OCI-LY1 (cell line): ENCODE measurements around the gene DUOXA1.

Experiments
- H2AFZ ChIP-seq: fragments of 200-600 bp; sonication (generic), shearing (Covaris generic); 2 replicates; pipeline ENCODE4 v1.6.0; 2014; ENCODE audit warnings: antibody characterized with exemption, mild to moderate bottlenecking, low read length
- H3F3A ChIP-seq: fragments of 200-600 bp; sonication (generic), shearing (Covaris generic); 2 replicates; pipeline ENCODE4 v1.6.0; 2014; ENCODE audit warnings: mild to moderate bottlenecking, antibody characterized with exemption, low read length, moderate library complexity; ENCODE audit not compliant: insufficient read depth
- H3K27ac ChIP-seq: fragments of 200-600 bp; sonication (generic); 2 replicates; pipeline ENCODE4 v1.5.1; 2014; ENCODE audit warnings: low read length, mixed run types, mild to moderate bottlenecking, low read depth; ENCODE audit not compliant: poor library complexity, severe bottlenecking
- H3K27me3 ChIP-seq: fragments of 200-600 bp; sonication (generic); 2 replicates; pipeline ENCODE4 v1.6.0; 2014; ENCODE audit warnings: antibody characterized with exemption, mild to moderate bottlenecking, low read length, moderate library complexity; ENCODE audit not compliant: insufficient read depth
- H3K36me3 ChIP-seq: fragments of 200-600 bp; sonication (generic); 2 replicates; pipeline ENCODE4 v1.6.1; 2014; ENCODE audit warnings: mild to moderate bottlenecking, antibody characterized with exemption, low read length, moderate library complexity, mixed read lengths; ENCODE audit not compliant: insufficient read depth
- H3K4me1 ChIP-seq: fragments of 200-600 bp; sonication (generic); 2 replicates; pipeline ENCODE4 v1.5.1; 2014; ENCODE audit warnings: mild to moderate bottlenecking, low read length, moderate library complexity; ENCODE audit not compliant: insufficient read depth, severe bottlenecking
- H3K4me2 ChIP-seq: fragments of 200-600 bp; sonication (generic), shearing (Covaris generic); 2 replicates; pipeline ENCODE4 v1.6.1; 2014; ENCODE audit warnings: low read length
- H3K4me3 ChIP-seq: fragments of 200-600 bp; sonication (generic); 2 replicates; pipeline ENCODE4 v1.5.1; 2014; ENCODE audit warnings: low read length, low read depth, mild to moderate bottlenecking, mixed read lengths; ENCODE audit not compliant: poor library complexity, severe bottlenecking
- H3K79me2 ChIP-seq: fragments of 200-600 bp; shearing (Covaris generic); 2 replicates; pipeline ENCODE4 v1.6.1; 2016; ENCODE audit warnings: mixed run types, low read length, mixed read lengths; ENCODE audit not compliant: insufficient read depth
- H3K9ac ChIP-seq: fragments of 200-600 bp; sonication (generic), shearing (Covaris generic); 2 replicates; pipeline ENCODE4 v1.6.1; 2014; ENCODE audit warnings: mild to moderate bottlenecking, low read length, mixed read lengths
- H3K9me2 ChIP-seq: fragments of 200-600 bp; sonication (generic), shearing (Covaris generic); 2 replicates; pipeline ENCODE4 v1.6.1; 2014; ENCODE audit warnings: low read depth, mild to moderate bottlenecking, low read length, mixed read lengths
- H3K9me3 ChIP-seq: fragments of 200-600 bp; shearing (Covaris generic); 2 replicates; pipeline ENCODE4 v1.6.1; 2014; ENCODE audit warnings: low read length, mixed read lengths
- H4K20me1 ChIP-seq: fragments of 200-600 bp; sonication (generic), shearing (Covaris generic); 2 replicates; pipeline ENCODE4 v1.6.0; 2016; ENCODE audit warnings: mild to moderate bottlenecking, low read length; ENCODE audit not compliant: insufficient read depth
- CTCF ChIP-seq: fragments of 200-600 bp; sonication (generic), shearing (Covaris generic); IDR thresholded peaks from 2 replicates; pipeline ENCODE4 v1.5.1; 2017; ENCODE audit warnings: mild to moderate bottlenecking, antibody characterized with exemption, low read length, moderate library complexity, mixed read lengths
- EZH2 ChIP-seq: fragments of 200-600 bp; sonication (generic), shearing (Covaris generic); IDR thresholded peaks from 2 replicates; pipeline ENCODE4 v1.8.0; 2017; ENCODE audit warnings: borderline replicate concordance, mixed run types, mild to moderate bottlenecking, antibody characterized with exemption, low read length, moderate library complexity, mixed read lengths

The DUOXA1 gene

GRCh38 chr15:45139770-45140169 lies 10.1 kb upstream of the DUOXA1 start:
- Histone ChIP-seq H3K9me2 (no peaks in the 10 kb centered on the region), H3K4me3 (no peak overlapping the region), H3F3A (no peaks in the 10 kb centered on the region), H4K20me1 (no peaks in the 10 kb centered on the region), H3K27ac (no peak overlapping the region), H3K4me1 (no peaks in the 10 kb centered on the region), H3K36me3 (no peaks in the 10 kb centered on the region), H3K9ac (no peak overlapping the region), H3K27me3 (peaks cover 1% of the 10 kb centered on the region; the same call in 1 of the 2 replicates), H3K4me2 (no peak overlapping the region), H3K9me3 (no peaks in the 10 kb centered on the region), H2AFZ (no peak overlapping the region), H3K79me2 (no peaks in the 10 kb centered on the region)
- TF ChIP-seq CTCF = no peak
- TF ChIP-seq EZH2 = no peak

DNA sequence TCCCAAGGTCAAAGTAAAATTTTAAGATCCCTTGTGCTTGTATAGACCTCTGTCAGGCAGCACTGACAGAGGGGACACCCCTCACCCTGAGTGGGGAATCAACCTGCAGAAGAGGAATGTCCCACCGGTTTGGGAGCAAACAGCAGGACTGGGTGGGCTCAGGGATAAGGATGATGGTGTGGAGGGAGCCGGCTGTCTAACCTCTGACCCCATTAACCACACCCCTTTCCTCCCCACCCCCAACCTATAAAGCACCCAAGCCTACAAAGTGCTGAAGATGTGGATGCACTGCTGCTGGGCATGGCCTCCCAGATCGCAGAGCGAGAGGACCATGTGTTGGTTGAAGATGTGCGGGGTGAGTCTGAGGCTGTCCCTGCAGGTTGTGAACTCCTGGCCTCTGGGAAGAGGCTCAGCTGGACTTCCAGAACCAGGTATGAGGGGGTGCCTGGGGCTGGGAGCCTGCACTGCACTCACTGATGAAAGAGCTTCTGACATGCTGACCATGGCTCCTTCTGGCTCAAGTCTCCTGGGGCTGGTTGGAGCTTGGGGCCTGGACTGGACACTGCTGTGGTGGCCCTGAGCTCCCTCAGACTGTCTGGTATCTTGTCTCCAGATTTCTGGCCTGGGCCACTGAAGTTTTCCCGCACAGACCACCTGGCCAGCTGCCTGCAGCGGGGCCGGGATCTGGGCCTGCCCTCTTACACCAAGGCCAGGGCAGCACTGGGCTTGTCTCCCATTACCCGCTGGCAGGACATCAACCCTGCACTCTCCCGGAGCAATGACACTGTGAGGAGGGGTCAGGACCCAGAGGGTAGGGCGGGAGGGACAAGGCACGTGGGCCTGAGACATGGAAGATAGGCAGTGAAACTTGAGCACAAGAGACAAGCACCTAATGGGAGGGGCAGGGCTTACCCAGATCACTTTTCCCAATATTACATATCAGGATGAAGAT lies 9.4 kb upstream of the DUOXA1 start:
- Histone ChIP-seq H3K27me3 (peaks cover 4% of the 10 kb centered on the region; the same call in 1 of the 2 replicates), H3K4me1 (no peaks in the 10 kb centered on the region), H3K4me2 (no peak overlapping the region), H3F3A (no peaks in the 10 kb centered on the region), H3K79me2 (no peaks in the 10 kb centered on the region), H3K9me2 (no peaks in the 10 kb centered on the region), H3K36me3 (no peaks in the 10 kb centered on the region), H4K20me1 (no peaks in the 10 kb centered on the region), H3K9ac (no peak overlapping the region), H3K4me3 (no peak overlapping the region), H3K27ac (no peak overlapping the region), H2AFZ (no peak overlapping the region), H3K9me3 (no peaks in the 10 kb centered on the region)
- TF ChIP-seq EZH2 (no peak), CTCF (no peak)

GRCh38 chr15:45137703-45138102 lies 8.0 kb upstream of the DUOXA1 start:
- TF ChIP-seq EZH2 (no peak), CTCF (no peak)
- H3K9ac ChIP-seq = no peak overlapping the region

More at GRCh38 chr15:45137703-45138102, 8.0 kb upstream of the DUOXA1 start:
- Histone ChIP-seq H3K4me2 (no peak overlapping the region), H4K20me1 (no peaks in the 10 kb centered on the region), H3K4me1 (no peaks in the 10 kb centered on the region), H3K9me2 (no peaks in the 10 kb centered on the region), H3K36me3 (no peaks in the 10 kb centered on the region), H3K9me3 (no peaks in the 10 kb centered on the region), H3F3A (no peaks in the 10 kb centered on the region), H3K79me2 (no peaks in the 10 kb centered on the region), H3K27me3 (peaks cover 4% of the 10 kb centered on the region; the same call in 1 of the 2 replicates), H2AFZ (no peak overlapping the region), H3K27ac (no peak overlapping the region), H3K4me3 (no peak overlapping the region)
